MV-4-11 (cell line): ENCODE data around the gene RCC2.

Experiments
- DNase-seq: peaks from one replicate; lab custom pipeline; 2025; lab: John Stamatoyannopoulos, UW

RCC2 gene

GRCh38 chr1:17441993-17442357 lies 2.5 kb upstream of the RCC2 start:
- DNase-seq = no peak

- DNase-seq = no peak
Observed at GRCh38 chr1:17441265-17441992, 2.0 kb upstream of the RCC2 start.

DNA sequence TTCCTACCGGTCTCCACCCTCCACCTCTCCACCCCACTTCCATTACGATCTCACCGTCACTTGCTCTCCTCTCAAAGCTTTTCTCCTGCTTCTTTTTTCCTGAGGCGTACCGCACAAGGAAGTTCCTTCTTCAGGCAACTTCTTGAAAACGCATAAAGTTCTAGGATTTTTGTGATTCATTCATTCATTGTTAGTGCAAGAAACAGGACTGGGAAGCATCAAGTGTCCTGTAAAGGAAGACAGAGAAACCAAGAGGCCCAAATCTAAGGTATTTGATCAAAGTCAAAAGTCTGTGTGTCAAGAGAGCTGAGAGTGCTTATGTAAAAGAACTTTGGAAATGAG lies 1.3 kb upstream of the RCC2 start:
- no peak for DNase-seq

DNA sequence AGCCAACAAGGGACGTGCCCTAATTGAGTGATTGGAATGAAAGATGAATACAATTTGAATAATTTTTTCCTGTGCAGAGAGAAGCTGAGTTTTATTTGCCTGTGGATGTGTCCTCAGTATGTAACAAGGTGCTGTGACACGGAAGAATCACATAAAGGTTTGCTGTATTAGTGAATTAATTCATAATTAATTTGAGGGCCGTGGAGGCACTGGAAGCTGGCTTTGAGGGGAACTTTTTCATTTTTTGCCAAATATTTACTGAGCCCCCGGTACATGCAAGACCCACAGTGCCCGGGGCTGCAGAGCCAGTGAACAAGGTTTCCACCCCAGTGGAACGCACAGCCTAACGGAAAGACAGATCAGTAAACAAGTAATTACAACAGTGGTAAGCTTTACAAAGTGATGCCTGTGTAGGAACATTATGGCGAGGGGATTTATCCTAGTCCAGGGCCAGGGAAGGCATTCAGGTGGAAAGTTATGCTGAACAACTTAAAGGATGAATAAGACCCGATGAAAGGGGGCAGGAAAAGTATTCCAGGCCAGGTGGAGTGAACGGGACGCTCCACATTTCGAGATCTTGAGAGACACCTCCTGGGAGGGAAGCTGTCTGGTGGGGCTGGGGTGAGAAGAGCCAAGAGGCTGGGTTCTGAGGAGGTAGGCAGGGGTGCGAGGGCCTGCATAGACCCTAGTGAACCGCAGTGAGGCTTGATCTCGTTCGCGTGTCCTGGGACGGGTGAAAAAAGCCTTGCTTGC lies 773 bp upstream of the RCC2 start:
- no peak for DNase-seq

GRCh38 chr1:17438318-17439249 lies 893 bp downstream of the RCC2 start:
- DNase-seq = peak; percentile 54

DNA sequence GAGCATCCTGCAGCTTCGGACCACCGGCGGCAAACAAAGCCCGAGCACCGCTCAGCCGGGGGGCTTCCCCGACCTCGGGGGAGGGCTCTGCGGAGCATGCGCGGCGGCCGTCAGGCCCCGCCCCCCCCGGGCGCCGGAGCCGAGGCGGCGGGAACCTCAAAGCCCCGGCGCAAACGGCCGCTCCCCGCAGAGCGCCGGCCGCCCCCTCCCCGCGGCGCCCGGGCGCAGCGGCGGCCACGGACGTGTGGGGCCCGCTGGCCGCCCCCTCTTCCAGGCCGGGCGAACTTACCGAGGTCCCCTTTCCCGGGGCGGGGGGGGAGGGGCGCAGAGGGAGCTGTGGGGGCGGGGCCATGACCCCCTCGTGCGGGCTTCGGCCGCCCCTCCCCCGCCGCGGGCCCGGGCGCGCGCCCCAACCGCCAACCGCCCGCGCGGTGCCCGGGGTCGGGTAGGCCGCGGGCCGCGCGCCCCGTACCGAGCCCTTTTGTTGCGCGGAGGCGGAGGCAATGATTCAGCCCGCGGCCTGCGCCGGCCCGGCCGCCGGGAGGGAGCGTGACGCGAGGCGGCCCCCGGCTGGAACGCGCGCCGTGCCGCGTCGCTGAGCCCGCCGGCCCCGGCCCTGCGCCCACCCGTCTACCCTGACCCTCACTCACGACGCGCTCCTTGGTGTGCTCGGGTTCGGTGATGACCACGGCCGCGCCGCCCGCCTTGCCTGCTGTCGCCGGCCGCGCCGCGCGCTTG lies 1.7 kb downstream of the RCC2 start:
- DNase-seq = no peak

GRCh38 chr1:17437260-17437579 lies 2.3 kb downstream of the RCC2 start:
- DNase-seq = no peak

DNA sequence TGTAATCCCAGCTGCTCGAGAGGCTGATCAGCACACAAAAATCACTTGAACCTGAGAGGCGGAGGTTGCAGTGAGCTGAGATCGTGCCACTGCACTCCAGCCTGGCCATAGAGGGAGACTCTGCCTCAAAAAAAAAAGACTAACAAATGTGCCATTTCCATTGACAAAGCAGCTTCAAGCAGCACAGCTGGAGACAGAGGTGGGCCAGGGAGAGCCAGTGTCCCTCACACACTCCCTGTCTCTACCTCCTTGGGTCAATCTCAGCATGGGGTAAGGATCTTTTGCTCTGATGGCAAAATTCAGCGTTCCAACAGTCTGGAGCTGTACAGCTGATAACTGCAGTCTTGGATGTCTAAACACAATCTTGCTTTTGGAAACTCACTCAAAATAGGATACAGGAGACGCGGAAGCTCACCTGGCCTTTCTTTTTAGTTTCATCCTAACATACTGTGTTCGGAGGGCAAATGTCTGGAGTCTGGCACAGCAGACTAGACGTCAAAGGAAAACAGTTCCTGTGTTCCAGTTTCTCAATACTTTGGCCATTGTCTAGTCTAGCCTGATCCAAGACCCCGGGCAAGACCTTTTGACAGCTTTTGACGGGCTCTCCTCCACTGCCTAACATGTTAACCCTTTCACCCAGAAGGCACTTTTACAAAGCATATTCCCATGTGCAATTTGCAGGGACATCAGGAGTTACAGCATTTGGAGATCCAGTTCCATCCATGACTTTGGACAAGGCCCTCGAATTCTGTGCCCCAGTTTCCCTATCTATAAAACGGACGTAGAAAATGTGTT lies 2.9 kb downstream of the RCC2 start:
- DNase-seq = no peak

- no peak for DNase-seq
Observed at GRCh38 chr1:17434601-17435000, 4.9 kb downstream of the RCC2 start.

GRCh38 chr1:17434016-17434415 lies 5.5 kb downstream of the RCC2 start:
- no peak for DNase-seq

- DNase-seq = no peak
Observed at GRCh38 chr1:17433261-17433660, 6.2 kb downstream of the RCC2 start.

DNA sequence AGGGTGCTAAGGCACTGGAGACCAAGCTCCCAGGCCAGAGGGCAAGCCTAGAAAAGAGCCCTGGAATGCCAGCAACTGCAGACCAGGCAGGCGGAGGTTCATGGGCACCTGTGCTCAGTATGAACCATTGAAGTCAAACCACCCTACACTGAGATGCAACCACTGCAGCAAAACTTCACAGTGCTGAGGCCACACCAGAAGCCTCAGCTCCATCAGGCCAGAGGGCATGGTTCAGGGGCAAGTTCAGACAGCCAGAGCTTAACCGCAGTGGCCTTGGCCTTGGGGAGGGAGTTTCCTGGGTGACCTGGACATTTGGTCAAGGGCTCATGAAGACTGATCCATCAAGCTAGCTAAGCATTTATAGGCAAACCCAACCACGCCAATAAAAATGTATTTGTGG lies 7.1 kb downstream of the RCC2 start:
- no peak for DNase-seq

DNA sequence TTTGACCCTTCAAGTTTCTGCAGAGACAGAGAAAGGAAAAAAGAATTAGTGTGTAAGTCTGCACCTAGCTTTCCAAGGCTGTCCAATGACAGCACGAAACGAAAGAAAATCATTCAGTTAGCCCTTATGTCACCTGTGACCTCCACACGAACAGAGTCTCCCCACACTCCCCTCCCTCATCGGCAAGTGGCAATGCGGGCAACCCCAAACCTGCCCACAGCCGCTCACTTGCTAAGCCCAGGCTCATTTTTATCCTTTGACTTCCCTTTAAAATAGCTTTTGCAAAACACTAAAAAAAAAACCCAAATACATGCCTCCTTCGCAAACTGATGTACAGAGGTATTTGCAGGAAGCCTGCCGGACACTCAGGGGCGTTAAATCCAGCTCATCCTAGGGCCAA lies 10.3 kb downstream of the RCC2 start:
- peak; percentile 13 for DNase-seq

DNA sequence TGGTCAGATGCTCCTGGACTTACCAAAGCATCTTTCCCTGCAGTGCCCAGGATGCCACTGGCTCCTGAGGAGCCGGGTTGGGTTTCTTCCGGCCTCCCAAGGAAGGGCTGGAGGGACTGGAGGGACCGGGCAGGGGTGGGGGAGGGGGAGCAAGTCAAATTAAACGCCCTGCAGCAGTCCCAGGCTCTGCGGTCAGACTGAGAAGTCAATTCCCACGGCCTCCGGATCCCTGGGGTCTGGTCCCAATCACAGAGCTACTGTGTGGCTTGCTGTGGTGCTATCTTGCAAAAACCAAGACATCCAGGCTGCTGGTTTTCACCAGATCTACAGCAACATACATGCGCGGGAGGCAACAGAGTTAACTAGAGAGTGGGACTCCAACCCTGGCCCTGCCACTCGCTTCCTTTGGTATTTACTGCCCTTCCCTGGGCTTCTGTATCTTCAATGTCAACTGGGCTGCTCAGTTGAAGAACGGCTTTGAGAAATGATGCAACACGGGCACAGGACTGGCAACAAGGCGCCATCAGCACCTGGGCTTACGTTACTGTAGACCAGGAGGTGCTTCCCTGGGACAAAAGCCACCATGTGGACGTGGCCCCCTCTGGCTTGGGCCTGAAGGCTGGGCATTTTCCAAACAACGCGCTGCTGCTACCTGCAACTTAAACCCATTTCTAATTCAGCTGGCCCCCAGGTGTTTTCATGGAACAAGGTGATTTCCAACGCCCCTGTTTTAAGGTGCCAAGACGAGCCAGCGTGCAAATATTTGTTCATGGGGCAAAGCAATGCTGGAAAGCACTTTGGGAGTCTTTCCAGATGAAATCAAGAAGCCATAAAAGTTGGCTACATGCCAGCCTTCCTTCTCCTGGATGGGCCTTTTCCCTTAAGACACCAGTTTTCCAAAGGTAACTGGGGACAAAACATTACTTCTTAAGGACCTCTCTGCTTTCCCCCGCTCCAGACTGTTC lies 11.5 kb downstream of the RCC2 start:
- no peak for DNase-seq

- DNase-seq = no peak
Observed at GRCh38 chr1:17425806-17426600, 13.5 kb downstream of the RCC2 start.

GRCh38 chr1:17423781-17424245 lies 15.7 kb downstream of the RCC2 start:
- DNase-seq = peak; percentile 35

DNA sequence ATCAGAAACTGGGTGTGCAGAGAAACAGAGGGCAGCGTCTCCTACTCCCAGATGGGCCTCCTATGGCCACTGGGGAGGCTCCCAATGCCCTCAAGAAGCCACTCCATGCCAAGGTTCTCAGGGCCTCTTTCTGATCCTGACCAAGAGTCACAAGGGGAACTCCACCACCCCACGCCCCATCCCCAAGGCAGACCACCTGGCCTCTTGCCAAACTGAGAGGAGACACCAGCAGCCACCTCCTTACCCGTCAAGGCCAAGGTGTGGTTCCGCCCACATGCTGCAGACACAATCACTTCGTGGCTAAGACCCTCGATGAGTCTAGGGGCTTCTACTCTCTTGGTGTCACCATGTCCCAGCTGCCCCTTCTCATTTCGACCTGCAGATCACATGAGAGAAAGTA lies 17.0 kb downstream of the RCC2 start:
- no peak for DNase-seq

DNA sequence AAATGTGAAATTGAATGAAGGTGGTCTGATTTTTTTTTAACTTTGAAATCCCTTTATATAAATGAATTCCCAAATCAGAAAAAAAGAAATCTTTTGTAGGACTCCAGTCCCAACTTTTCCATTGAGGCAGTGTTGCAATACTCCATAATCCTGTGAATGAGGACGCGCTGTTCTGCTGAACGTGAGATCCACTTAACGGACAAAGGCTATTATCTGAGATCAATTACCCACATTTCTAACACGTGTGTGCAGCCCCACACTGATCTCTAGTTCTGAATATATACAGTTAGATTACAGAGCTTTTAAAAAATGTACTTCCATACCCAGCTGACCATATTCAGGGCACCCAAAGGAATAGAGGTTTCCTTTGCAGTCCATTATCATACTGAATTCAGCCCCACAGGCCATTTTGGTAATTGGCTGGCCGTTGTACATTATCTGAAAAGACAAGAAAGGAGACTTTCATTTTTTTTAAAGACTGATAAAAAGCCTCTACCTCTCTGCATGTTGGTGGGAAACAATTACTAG lies 19.0 kb downstream of the RCC2 start:
- DNase-seq = no peak
